OCI-LY3 (cell line): Measurements from ENCODE around the gene PDLIM5.

Source experiments
- H2AFZ ChIP-seq: fragments of 200-600, 300-600 bp; shearing (Covaris generic); 2 replicates; pipeline ENCODE4 v1.6.0; 2014; ENCODE audit warnings: antibody characterized with exemption, low read depth, low read length
- H3K27ac ChIP-seq: fragments of 200-600, 300-600 bp; sonication (generic); 2 replicates; pipeline ENCODE4 v1.5.1; 2014; ENCODE audit warnings: mild to moderate bottlenecking, low read length, moderate library complexity, mixed read lengths
- H3K27me3 ChIP-seq: fragments of 200-600, 300-600 bp; sonication (generic); 2 replicates; pipeline ENCODE4 v1.6.1; 2014; ENCODE audit warnings: low read depth, low read length, mixed read lengths
- H3K36me3 ChIP-seq: fragments of 200-600, 300-600 bp; sonication (generic); replicated peaks from 2 replicates; pipeline ENCODE3; 2014; ENCODE audit warnings: low read depth, low read length, mixed read lengths
- H3K4me1 ChIP-seq: fragments of 300-600, 200-600 bp; sonication (generic); 2 replicates; pipeline ENCODE4 v1.6.1; 2014; ENCODE audit warnings: low read length, mixed read lengths
- H3K4me2 ChIP-seq: fragments of 200-600, 300-600 bp; sonication (generic); 2 replicates; pipeline ENCODE4 v1.6.1; 2014; ENCODE audit warnings: low read length, mixed read lengths
- H3K4me3 ChIP-seq: fragments of 300-600, 200-600 bp; sonication (generic); 2 replicates; pipeline ENCODE4 v1.5.1; 2014; ENCODE audit warnings: antibody characterized with exemption, mild to moderate bottlenecking, low read length, moderate library complexity
- H3K79me2 ChIP-seq: fragments of 300-600, 200-600 bp; shearing (Covaris generic); 2 replicates; pipeline ENCODE4 v1.6.1; 2014; ENCODE audit warnings: mild to moderate bottlenecking, low read length, mixed read lengths
- H3K9ac ChIP-seq: fragments of 300-600, 200-600 bp; shearing (Covaris generic); 2 replicates; pipeline ENCODE4 v1.6.0; 2014; ENCODE audit warnings: mild to moderate bottlenecking, low read length, moderate library complexity
- H3K9me3 ChIP-seq: fragments of 200-600, 300-600 bp; shearing (Covaris generic); 2 replicates; pipeline ENCODE4 v1.6.1; 2014; ENCODE audit warnings: low read length, mixed read lengths; ENCODE audit not compliant: insufficient read depth
- H4K20me1 ChIP-seq: fragments of 200-600, 300-600 bp; sonication (generic); 2 replicates; pipeline ENCODE4 v1.6.1; 2016; ENCODE audit warnings: low read length, mixed read lengths; ENCODE audit not compliant: insufficient read depth
- CTCF ChIP-seq: fragments of 200-600, 300-600 bp; sonication (generic); IDR thresholded peaks from 2 replicates; pipeline ENCODE4 v1.5.1; 2014; ENCODE audit warnings: antibody characterized with exemption, low read length, low read depth
- EZH2phosphoT487 ChIP-seq: fragments of 200-600 bp; shearing (Covaris generic); IDR thresholded peaks from 2 replicates; pipeline ENCODE4 v1.6.1; 2018; ENCODE audit warnings: antibody characterized with exemption, mixed run types, low read depth

Gene PDLIM5

GRCh38 chr4:94454405-94454804 lies 2.7 kb downstream of the PDLIM5 start:
- no peak overlapping the region for H3K4me2 ChIP-seq

GRCh38 chr4:94455081-94455480 lies 3.3 kb downstream of the PDLIM5 start:
- H3K9me3 ChIP-seq, result no peaks in the 10 kb centered on the region
- no peak overlapping the region for H3K4me3 ChIP-seq
- H3K79me2 ChIP-seq, result peaks cover 11% of the 10 kb centered on the region; the same call in 1 of the 2 replicates
- H3K36me3 ChIP-seq, result no peaks in the 10 kb centered on the region
- peaks cover 17% of the 10 kb centered on the region for H3K4me1 ChIP-seq
- no peaks in the 10 kb centered on the region for H4K20me1 ChIP-seq
- no peak for TF ChIP-seq EZH2phosphoT487
- TF ChIP-seq CTCF, result no peak
- H3K27ac ChIP-seq, result no peak overlapping the region
- no peak overlapping the region for H3K9ac ChIP-seq
- H2AFZ ChIP-seq, result no peak overlapping the region
- no peaks in the 10 kb centered on the region for H3K27me3 ChIP-seq
- H3K4me2 ChIP-seq, result no peak overlapping the region

More at GRCh38 chr4:94454405-94454804, 2.7 kb downstream of the PDLIM5 start:
- Histone ChIP-seq H3K36me3 (no peaks in the 10 kb centered on the region), H3K4me1 (peaks cover 17% of the 10 kb centered on the region), H4K20me1 (no peaks in the 10 kb centered on the region), H2AFZ (no peak overlapping the region), H3K4me3 (no peak overlapping the region), H3K27ac (no peak overlapping the region), H3K79me2 (peaks cover 11% of the 10 kb centered on the region; the same call in 1 of the 2 replicates), H3K9ac (no peak overlapping the region), H3K9me3 (no peaks in the 10 kb centered on the region), H3K27me3 (no peaks in the 10 kb centered on the region)
- TF ChIP-seq EZH2phosphoT487, result no peak
- no peak for TF ChIP-seq CTCF

- no peak overlapping the region for H3K4me2 ChIP-seq
- TF ChIP-seq CTCF, result no peak
- TF ChIP-seq EZH2phosphoT487, result no peak
Observed at GRCh38 chr4:94457692-94458106, 6.0 kb downstream of the PDLIM5 start.

GRCh38 chr4:94458682-94459081 lies 6.9 kb downstream of the PDLIM5 start:
- Histone ChIP-seq H3K79me2 (no peaks in the 10 kb centered on the region), H3K4me1 (peaks cover 2% of the 10 kb centered on the region), H3K27ac (no peak overlapping the region), H3K9ac (no peak overlapping the region), H3K27me3 (no peaks in the 10 kb centered on the region), H3K36me3 (no peaks in the 10 kb centered on the region), H3K4me3 (no peak overlapping the region), H3K4me2 (no peak overlapping the region), H4K20me1 (no peaks in the 10 kb centered on the region), H3K9me3 (no peaks in the 10 kb centered on the region), H2AFZ (no peak overlapping the region)
- TF ChIP-seq EZH2phosphoT487 (no peak), CTCF (no peak)

More at GRCh38 chr4:94457692-94458106, 6.0 kb downstream of the PDLIM5 start:
- H4K20me1 ChIP-seq, result no peaks in the 10 kb centered on the region
- peaks cover 12% of the 10 kb centered on the region for H3K4me1 ChIP-seq
- no peak overlapping the region for H3K27ac ChIP-seq
- H2AFZ ChIP-seq, result no peak overlapping the region
- no peaks in the 10 kb centered on the region for H3K36me3 ChIP-seq
- H3K79me2 ChIP-seq, result peaks cover 6% of the 10 kb centered on the region; the same call in 1 of the 2 replicates
- H3K9me3 ChIP-seq, result no peaks in the 10 kb centered on the region
- H3K4me3 ChIP-seq, result no peak overlapping the region
- no peak overlapping the region for H3K9ac ChIP-seq
- H3K27me3 ChIP-seq, result no peaks in the 10 kb centered on the region
